Measurements from ENCODE around the gene CBLL1. TPM values are rescaled to one million over a fixed set of nuclear protein-coding genes. Genes with fewer than 3 reads are reported as not detected.

Gene CBLL1
- polyA plus RNA-seq, 1 donor from 2014 or later = 10.2 TPM

GRCh38 chr7:107777702-107778101 lies 33.8 kb downstream of the CBLL1 start:
- H3K4me3 ChIP-seq (ENCODE audit: low read length) = no peak overlapping the region
- H3K79me2 ChIP-seq (replicated peaks; ENCODE audit: insufficient read depth, low read length) = no peaks in the 10 kb centered on the region
- H3F3A ChIP-seq (ENCODE audit: insufficient read depth, low read length, poor library complexity, severe bottlenecking) = no peaks in the 10 kb centered on the region
- no peak overlapping the region for H3K27ac ChIP-seq (ENCODE audit: low read length)
- H3K36me3 ChIP-seq (ENCODE audit: insufficient read depth, low read length) = no peaks in the 10 kb centered on the region
- H3K9me3 ChIP-seq (ENCODE audit: low read length) = no peaks in the 10 kb centered on the region
- no peaks in the 10 kb centered on the region for H3K9me2 ChIP-seq (ENCODE audit: insufficient read depth, low read length)
- no peak for TF ChIP-seq EZH2 (IDR thresholded peaks at IDR 0.05; ENCODE audit: borderline replicate concordance, insufficient read depth, low read length, poor library complexity, severe bottlenecking)
- TF ChIP-seq REST (IDR thresholded peaks at IDR 0.05; ENCODE audit: borderline replicate concordance) = no peak
- TF ChIP-seq EP300 (conservative IDR thresholded peaks at IDR 0.05; ENCODE audit: poor library complexity, severe bottlenecking) = no peak
- no peak for TF ChIP-seq MXI1 (conservative IDR thresholded peaks at IDR 0.05; ENCODE audit: poor library complexity, severe bottlenecking)
- no peak for TF ChIP-seq TAF1 (IDR thresholded peaks at IDR 0.05; ENCODE audit: low read depth)
- no peak for TF ChIP-seq SMC3 (conservative IDR thresholded peaks at IDR 0.05; ENCODE audit: poor library complexity)
- TF ChIP-seq CTCF (IDR thresholded peaks at IDR 0.05; ENCODE audit: poor library complexity, severe bottlenecking) = no peak
- TF ChIP-seq POLR2AphosphoS5 (IDR thresholded peaks at IDR 0.05) = no peak
- no peak for TF ChIP-seq RAD21 (conservative IDR thresholded peaks at IDR 0.05)
- H2AFZ ChIP-seq (ENCODE audit: low read depth, low read length) = no peak overlapping the region
- no peak overlapping the region for H3K9ac ChIP-seq (ENCODE audit: low read length)
- H3K27me3 ChIP-seq (ENCODE audit: insufficient read depth, low read depth, low read length) = no peaks in the 10 kb centered on the region
- H4K20me1 ChIP-seq (ENCODE audit: insufficient read depth) = no peaks in the 10 kb centered on the region
- no peak overlapping the region for H3K4me2 ChIP-seq (ENCODE audit: low read length)

- Histone ChIP-seq H3K4me2 (ENCODE audit: low read length) (no peak overlapping the region), H3K9ac (ENCODE audit: low read length) (no peak overlapping the region), H3K9me2 (ENCODE audit: insufficient read depth, low read length) (no peaks in the 10 kb centered on the region), H2AFZ (ENCODE audit: low read depth, low read length) (no peak overlapping the region), H3K9me3 (ENCODE audit: low read length) (no peaks in the 10 kb centered on the region), H3K27ac (ENCODE audit: low read length) (no peak overlapping the region), H3K4me3 (ENCODE audit: low read length) (no peak overlapping the region), H3K27me3 (ENCODE audit: insufficient read depth, low read depth, low read length) (no peaks in the 10 kb centered on the region), H3K79me2 (replicated peaks; ENCODE audit: insufficient read depth, low read length) (no peaks in the 10 kb centered on the region), H4K20me1 (ENCODE audit: insufficient read depth) (no peaks in the 10 kb centered on the region), H3F3A (ENCODE audit: insufficient read depth, low read length, poor library complexity, severe bottlenecking) (no peaks in the 10 kb centered on the region), H3K36me3 (ENCODE audit: insufficient read depth, low read length) (no peaks in the 10 kb centered on the region)
- TF ChIP-seq REST (IDR thresholded peaks at IDR 0.05; ENCODE audit: borderline replicate concordance) = no peak
- TF ChIP-seq MXI1 (conservative IDR thresholded peaks at IDR 0.05; ENCODE audit: poor library complexity, severe bottlenecking) = no peak
- no peak for TF ChIP-seq POLR2AphosphoS5 (IDR thresholded peaks at IDR 0.05)
- TF ChIP-seq CTCF (IDR thresholded peaks at IDR 0.05; ENCODE audit: poor library complexity, severe bottlenecking) = no peak
- no peak for TF ChIP-seq EP300 (conservative IDR thresholded peaks at IDR 0.05; ENCODE audit: poor library complexity, severe bottlenecking)
- TF ChIP-seq TAF1 (IDR thresholded peaks at IDR 0.05; ENCODE audit: low read depth) = no peak
- no peak for TF ChIP-seq EZH2 (IDR thresholded peaks at IDR 0.05; ENCODE audit: borderline replicate concordance, insufficient read depth, low read length, poor library complexity, severe bottlenecking)
- TF ChIP-seq RAD21 (conservative IDR thresholded peaks at IDR 0.05) = no peak
- no peak for TF ChIP-seq SMC3 (conservative IDR thresholded peaks at IDR 0.05; ENCODE audit: poor library complexity)
Measured at GRCh38 chr7:107778283-107778682, 34.3 kb downstream of the CBLL1 start.
